SK-N-MC (cell line): ENCODE data around the gene LRRN2.
"Not testable (repeated sequence)": the region's sequence is repeated elsewhere in the genome, so short reads cannot be mapped to it uniquely, and the experiment has no call there.

ENCODE experiments used
- DNase-seq: peaks from one replicate; pipeline ENCODE4 v3.0.0-alpha.2; 2011; ENCODE audit warnings: low read depth, low spot score
- H3K27ac ChIP-seq: fragments of 200-600 bp; sonication (generic); 2 replicates; pipeline ENCODE4 v1.5.1; 2016; ENCODE audit warnings: mixed run types
- H3K36me3 ChIP-seq: fragments of 200-600 bp; sonication (generic); 2 replicates; pipeline ENCODE4 v1.6.1; 2017; ENCODE audit warnings: antibody characterized with exemption, low read length, mixed read lengths; ENCODE audit not compliant: insufficient read depth
- H3K4me3 ChIP-seq: fragments of 200-600 bp; sonication (generic); 2 replicates; pipeline ENCODE4 v1.5.1; 2016
- H3K9ac ChIP-seq: fragments of 200-600 bp; sonication (generic); 2 replicates; pipeline ENCODE4 v1.8.0; 2017; ENCODE audit warnings: mixed run types, mixed read lengths; ENCODE audit not compliant: insufficient read length
- H3K9me3 ChIP-seq: fragments of 200-600 bp; sonication (generic); 2 replicates; pipeline ENCODE4 v1.6.1; 2017; ENCODE audit warnings: low read depth, mild to moderate bottlenecking, antibody characterized with exemption, low read length, moderate library complexity, mixed read lengths
- EZH2 ChIP-seq: fragments of 200-600 bp; sonication (generic); IDR thresholded peaks from one replicate; pipeline ENCODE4 v1.6.1; 2017; ENCODE audit warnings: antibody characterized with exemption
- FOXP2 ChIP-seq: optimal IDR thresholded peaks from 2 replicates; pipeline ENCODE3; 2011; ENCODE audit warnings: mild to moderate bottlenecking, moderate library complexity; ENCODE audit not compliant: insufficient read depth; ENCODE audit errors: extremely low read length, control extremely low read depth
- POLR2AphosphoS5 ChIP-seq: IDR thresholded peaks from 2 replicates; pipeline ENCODE4 v1.6.1; 2012; ENCODE audit warnings: mild to moderate bottlenecking, low read depth, low read length, borderline replicate concordance

LRRN2 gene

DNA sequence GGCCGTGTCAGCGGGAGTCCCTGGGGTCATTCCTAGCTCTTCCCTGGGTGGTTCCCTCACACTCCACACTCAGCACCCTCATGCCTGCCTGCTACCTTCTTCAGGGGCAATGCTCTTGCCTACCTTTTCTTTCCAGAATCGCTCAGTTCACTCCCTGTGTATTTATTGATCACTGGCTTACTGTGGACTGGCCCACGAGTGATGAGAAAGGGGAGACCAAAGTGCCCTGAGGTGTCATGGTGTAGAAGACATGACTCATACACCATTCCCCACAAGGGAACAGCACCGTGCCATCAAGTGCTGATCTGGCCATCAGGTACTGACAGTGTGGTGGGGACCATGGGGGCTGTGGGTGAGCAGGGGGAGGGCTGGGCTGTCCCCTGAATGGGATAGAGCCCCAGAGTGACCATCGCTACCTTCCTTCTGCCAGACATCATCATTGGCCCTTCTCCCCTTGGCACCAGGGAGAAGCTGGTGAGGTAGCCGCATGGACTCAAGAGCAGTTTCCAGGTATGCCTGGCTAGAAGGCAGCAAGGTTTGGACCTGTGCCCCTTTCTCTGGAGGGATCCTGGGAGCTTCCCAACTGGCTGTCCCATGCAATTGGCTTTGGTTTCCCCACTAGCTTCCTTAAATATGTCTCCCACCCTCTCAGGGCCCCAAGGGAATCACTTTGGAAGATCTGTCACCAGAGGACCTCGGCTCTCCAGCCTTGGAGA is 17.2 kb upstream of the LRRN2 start:
- no peak for TF ChIP-seq POLR2AphosphoS5
- TF ChIP-seq FOXP2: no peak
- no peak for TF ChIP-seq EZH2
- Histone ChIP-seq H3K9me3 (no peaks in the 10 kb centered on the region), H3K4me3 (no peak overlapping the region), H3K36me3 (no peaks in the 10 kb centered on the region), H3K9ac (no peak overlapping the region), H3K27ac (no peak overlapping the region)
- no peak for DNase-seq

- TF ChIP-seq FOXP2 (no peak), EZH2 (no peak), POLR2AphosphoS5 (no peak)
- Histone ChIP-seq H3K4me3 (no peak overlapping the region), H3K9me3 (no peaks in the 10 kb centered on the region), H3K27ac (no peak overlapping the region), H3K9ac (no peak overlapping the region), H3K36me3 (no peaks in the 10 kb centered on the region)
- DNase-seq: no peak
These were observed 15.7 kb upstream of the LRRN2 start for GRCh38 chr1:204701229-204701628.

DNA sequence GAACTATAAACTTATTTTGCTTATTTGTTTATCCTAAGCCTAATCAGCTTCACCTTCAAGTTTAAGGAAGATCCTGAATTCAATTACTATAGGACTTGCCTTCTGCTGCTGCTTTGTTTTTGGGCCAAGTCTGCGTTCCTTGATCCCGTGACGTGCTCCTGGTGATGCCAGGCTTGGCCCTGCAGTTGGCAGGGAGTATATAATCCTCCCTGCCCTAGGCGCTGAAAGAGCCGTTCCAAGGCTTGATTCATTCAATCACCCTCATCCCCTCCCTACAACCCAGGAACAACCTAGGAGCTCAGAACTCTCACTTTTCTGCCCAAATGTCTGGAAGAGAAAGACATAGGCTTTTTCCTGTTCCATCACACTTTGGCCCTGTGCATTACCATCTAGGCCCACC is 12.4 kb upstream of the LRRN2 start:
- Histone ChIP-seq H3K36me3 (no peaks in the 10 kb centered on the region), H3K27ac (no peak overlapping the region), H3K4me3 (no peak overlapping the region), H3K9ac (no peak overlapping the region), H3K9me3 (no peaks in the 10 kb centered on the region)
- no peak for DNase-seq
- no peak for TF ChIP-seq EZH2
- no peak for TF ChIP-seq POLR2AphosphoS5
- TF ChIP-seq FOXP2: no peak

DNA sequence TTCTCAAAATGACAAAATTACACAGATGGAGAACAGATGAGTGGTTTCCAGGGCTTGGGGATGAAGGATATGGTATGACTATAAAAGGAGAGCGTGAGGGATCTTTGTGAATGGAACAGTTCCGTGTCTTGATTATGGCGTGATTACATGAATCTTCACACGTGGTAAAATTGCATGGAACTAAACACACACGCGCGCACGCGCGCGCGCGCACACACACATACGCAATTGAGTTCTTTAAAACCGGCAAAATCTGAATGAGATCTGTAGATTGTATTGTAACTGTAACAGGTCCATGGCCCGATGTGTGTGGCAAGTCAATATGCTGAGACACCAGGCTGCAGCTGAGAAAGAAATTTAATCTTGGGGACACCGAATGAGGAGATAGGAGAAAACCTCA is 11.1 kb upstream of the LRRN2 start:
- no peaks in the 10 kb centered on the region for H3K36me3 ChIP-seq
- TF ChIP-seq EZH2: no peak
- no peak for TF ChIP-seq POLR2AphosphoS5
- TF ChIP-seq FOXP2: no peak
- H3K9ac ChIP-seq: no peak overlapping the region
- no peaks in the 10 kb centered on the region for H3K9me3 ChIP-seq
- no peak for DNase-seq
- no peak overlapping the region for H3K27ac ChIP-seq
- H3K4me3 ChIP-seq: no peak overlapping the region

DNA sequence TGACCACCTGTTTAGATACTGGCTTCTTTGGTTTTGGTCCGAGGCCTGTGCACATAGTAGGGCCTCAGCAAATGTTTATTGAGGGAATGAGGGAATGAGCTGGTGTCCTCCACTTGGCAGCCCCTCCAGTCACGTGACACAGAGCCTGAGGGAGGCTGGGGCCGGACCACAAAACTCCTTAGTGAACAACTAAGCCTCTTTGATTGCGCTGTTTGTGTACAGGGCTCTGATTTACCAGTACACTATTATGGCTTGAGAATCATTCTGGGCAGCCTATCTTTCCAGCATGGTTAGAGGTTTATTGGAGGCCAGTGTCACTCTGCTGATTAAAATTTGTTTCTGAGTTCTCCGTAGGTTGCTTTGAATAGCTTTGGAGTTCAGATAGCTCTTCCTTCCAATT is 10.2 kb upstream of the LRRN2 start:
- H3K9ac ChIP-seq: no peak overlapping the region
- no peak overlapping the region for H3K27ac ChIP-seq
- H3K9me3 ChIP-seq: no peaks in the 10 kb centered on the region
- H3K36me3 ChIP-seq: no peaks in the 10 kb centered on the region
- TF ChIP-seq FOXP2 (no peak), POLR2AphosphoS5 (no peak), EZH2 (no peak)
- no peak overlapping the region for H3K4me3 ChIP-seq
- no peak for DNase-seq

- TF ChIP-seq POLR2AphosphoS5: no peak
- TF ChIP-seq EZH2: no peak
- TF ChIP-seq FOXP2: no peak
- Histone ChIP-seq H3K27ac (no peak overlapping the region), H3K9ac (no peak overlapping the region), H3K36me3 (no peaks in the 10 kb centered on the region), H3K9me3 (no peaks in the 10 kb centered on the region), H3K4me3 (no peak overlapping the region)
- DNase-seq: no peak
These were observed 8.6 kb upstream of the LRRN2 start for GRCh38 chr1:204694145-204694544.

DNA sequence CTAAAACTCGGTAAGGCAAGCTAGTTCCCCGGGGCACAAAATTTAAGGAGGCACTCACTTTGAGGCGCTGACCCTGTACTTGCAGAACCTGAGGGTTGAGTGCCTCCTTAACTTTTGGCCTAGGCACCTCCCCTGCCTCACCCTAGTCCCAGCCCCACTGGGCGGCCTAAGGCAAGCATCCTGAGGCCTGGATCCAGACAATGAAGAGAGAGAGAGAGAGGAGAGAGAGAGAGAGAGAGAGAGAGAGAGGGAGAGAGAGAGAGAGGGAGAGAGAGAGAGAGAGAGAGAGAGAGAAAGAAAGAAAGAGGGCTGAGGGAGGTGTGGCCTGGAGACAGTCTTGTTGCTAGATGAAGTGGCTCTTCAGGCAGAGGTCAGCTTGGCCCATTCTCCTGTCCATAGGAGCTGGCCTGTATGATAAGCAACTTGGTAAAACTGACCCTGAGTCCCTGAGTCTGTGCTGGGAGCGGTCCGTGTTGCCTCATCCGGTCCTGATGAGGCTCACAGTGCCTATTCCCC is 7.4 kb upstream of the LRRN2 start:
- Histone ChIP-seq H3K27ac (no peak overlapping the region), H3K36me3 (no peaks in the 10 kb centered on the region), H3K4me3 (no peak overlapping the region), H3K9ac (no peak overlapping the region), H3K9me3 (no peaks in the 10 kb centered on the region)
- TF ChIP-seq EZH2 (no peak), FOXP2 (no peak), POLR2AphosphoS5 (no peak)
- DNase-seq: no peak

- Histone ChIP-seq H3K36me3 (no peaks in the 10 kb centered on the region), H3K27ac (no peak overlapping the region), H3K9me3 (no peaks in the 10 kb centered on the region), H3K9ac (no peak overlapping the region), H3K4me3 (no peak overlapping the region)
- TF ChIP-seq FOXP2: no peak
- no peak for TF ChIP-seq EZH2
- TF ChIP-seq POLR2AphosphoS5: no peak
- DNase-seq: no peak
These were observed 6.8 kb upstream of the LRRN2 start for GRCh38 chr1:204692325-204692840.

DNA sequence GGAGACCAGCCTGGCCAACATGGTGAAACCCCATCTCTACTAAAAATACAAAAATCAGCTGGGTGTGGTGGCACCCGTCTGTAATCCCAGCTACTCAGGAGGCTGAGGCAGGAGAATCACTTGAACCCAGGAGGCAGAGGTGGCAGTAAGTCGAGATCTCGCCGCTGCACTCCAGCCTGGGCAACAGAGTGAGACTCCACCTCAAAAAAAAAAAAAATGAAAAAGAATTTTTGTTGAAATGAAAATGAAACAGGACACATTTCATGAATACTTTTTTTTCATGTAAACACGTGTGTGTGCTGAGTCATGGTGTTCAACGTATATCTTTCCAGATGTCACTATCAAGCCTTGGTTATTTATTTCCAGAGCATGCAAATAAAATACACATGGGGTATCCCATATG is 5.8 kb upstream of the LRRN2 start:
- not testable (repeated sequence) for H3K9me3 ChIP-seq, H3K36me3 ChIP-seq, DNase-seq, H3K9ac ChIP-seq, H3K27ac ChIP-seq, H3K4me3 ChIP-seq

GRCh38 chr1:204688776-204689175 is 3.2 kb upstream of the LRRN2 start:
- H3K9ac ChIP-seq: no peak overlapping the region
- H3K4me3 ChIP-seq: no peak overlapping the region
- TF ChIP-seq FOXP2 (no peak), EZH2 (no peak), POLR2AphosphoS5 (no peak)
- H3K9me3 ChIP-seq: no peaks in the 10 kb centered on the region
- no peak overlapping the region for H3K27ac ChIP-seq
- no peaks in the 10 kb centered on the region for H3K36me3 ChIP-seq
- no peak for DNase-seq
